Urinary bladder (tissue), 4 donors: ENCODE results near the gene BCAS3. TPM values are rescaled to one million over a fixed set of nuclear protein-coding genes. Genes with fewer than 3 reads are reported as not detected.
"Not testable (repeated sequence)": the region's sequence is repeated elsewhere in the genome, so short reads cannot be mapped to it uniquely, and the experiment has no call there.

Experiments used
- DNase-seq: peaks from one replicate; pipeline ENCODE4 v3.0.0-alpha.2; 2015; ENCODE audit errors: extremely low spot score
- H3K27ac ChIP-seq: one replicate; pipeline ENCODE4 v1.5.1; 2013; ENCODE audit warnings: low read depth, mild to moderate bottlenecking, moderate library complexity
- H3K36me3 ChIP-seq: one replicate; pipeline ENCODE4 v1.6.1; 2013; ENCODE audit warnings: mild to moderate bottlenecking, moderate library complexity; ENCODE audit not compliant: insufficient read depth
- H3K4me1 ChIP-seq: one replicate; pipeline ENCODE4 v1.6.1; 2013; ENCODE audit warnings: mild to moderate bottlenecking, moderate library complexity; ENCODE audit not compliant: insufficient read depth
- H3K4me3 ChIP-seq: one replicate; pipeline ENCODE4 v1.5.1; 2013; ENCODE audit warnings: low read depth, low read length
- WGBS: extraction: QIAGEN DNeasy Blood & Tissue Kit; methylation state at CpG from one replicate; pipeline ENCODE4 v1.1.7; 2013; 5-methylcytosine and 5-hydroxymethylcytosine counted together
- polyA plus RNA-seq: library from polyadenylated mRNA; stranded (reverse); fragments of 200-250 nt; gene quantifications from one replicate; pipeline ENCODE4 v1.2.3, GENCODE V29; 2013
- total RNA-seq: library from RNA; depleted of rRNA; stranded (reverse); fragments of >200 nt; gene quantifications from one replicate; pipeline ENCODE4 v1.2.3, GENCODE V29; 2014
- donor health status: healthy with polysubstance abuse.
- donor health status: healthy.

Gene BCAS3
- total and polyA plus RNA-seq, 2 donors: 17.6 to 72.4 TPM

DNA sequence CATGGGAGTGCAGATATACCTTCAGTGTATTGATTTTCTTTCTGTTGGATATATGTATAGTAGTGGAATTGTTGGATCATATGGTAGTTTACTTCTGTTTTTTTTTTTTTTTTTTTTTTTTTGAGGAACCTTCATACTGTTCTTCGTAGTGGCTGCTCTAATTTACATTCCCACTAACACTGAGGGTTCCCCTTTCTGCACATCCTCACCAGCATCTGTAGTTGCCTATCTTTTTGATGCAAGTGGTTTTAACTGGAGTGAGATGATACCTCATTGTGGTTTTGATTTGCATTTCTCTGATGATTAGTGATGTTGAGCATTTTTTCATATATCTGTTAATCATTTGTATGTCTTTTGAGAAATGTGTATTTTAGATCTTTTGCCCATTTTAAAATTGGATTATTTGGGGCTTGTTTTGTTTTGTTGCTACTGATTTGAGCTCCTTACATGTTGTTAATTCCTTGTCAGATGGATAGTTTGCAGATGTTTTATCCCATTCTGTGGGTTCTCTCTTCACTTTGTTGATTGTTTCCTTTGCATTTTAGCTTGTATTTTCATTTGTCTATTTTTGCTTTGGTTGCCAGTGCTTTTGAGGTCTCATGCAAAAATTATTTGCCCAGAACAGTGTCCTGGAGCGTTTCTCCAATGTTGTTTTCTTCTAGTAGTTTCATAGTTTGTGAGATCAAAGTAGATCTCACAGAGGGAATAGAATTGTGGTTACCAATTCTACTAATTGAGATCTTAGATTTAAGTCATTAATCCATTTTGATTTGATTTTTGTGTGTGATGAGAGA is 25.0 kb upstream of the BCAS3 start:
- DNase-seq: no peak
- H3K27ac ChIP-seq: no peak overlapping the region
- H3K36me3 ChIP-seq: no peaks in the 10 kb centered on the region
- no peaks in the 10 kb centered on the region for H3K4me1 ChIP-seq
- WGBS: 85% methylated on average over 2 of the region's 2 CpGs
- no peak overlapping the region for H3K4me3 ChIP-seq

DNA sequence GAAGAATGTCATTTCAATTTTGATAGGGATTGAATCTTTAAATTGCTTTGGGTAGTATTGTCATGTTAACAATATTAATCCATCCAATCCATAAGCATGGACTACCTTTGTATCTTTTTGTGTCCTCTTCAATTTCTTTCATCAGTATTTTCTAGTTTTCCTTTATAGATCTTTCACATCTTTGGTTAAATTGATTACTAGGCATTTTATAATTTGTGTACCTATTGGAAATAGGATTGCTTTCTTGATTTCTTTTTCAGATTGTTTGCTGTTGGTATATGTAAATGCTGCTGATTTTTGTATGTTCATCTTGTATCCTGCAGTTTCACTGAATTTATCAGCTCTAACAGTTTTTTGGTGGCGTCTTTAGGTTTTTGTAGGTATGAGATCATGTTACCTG is 24.1 kb upstream of the BCAS3 start:
- 99% methylated on average over 1 of the region's 1 CpG for WGBS
- Histone ChIP-seq H3K4me1 (no peaks in the 10 kb centered on the region), H3K36me3 (no peaks in the 10 kb centered on the region), H3K4me3 (no peak overlapping the region), H3K27ac (no peak overlapping the region)
- no peak for DNase-seq

DNA sequence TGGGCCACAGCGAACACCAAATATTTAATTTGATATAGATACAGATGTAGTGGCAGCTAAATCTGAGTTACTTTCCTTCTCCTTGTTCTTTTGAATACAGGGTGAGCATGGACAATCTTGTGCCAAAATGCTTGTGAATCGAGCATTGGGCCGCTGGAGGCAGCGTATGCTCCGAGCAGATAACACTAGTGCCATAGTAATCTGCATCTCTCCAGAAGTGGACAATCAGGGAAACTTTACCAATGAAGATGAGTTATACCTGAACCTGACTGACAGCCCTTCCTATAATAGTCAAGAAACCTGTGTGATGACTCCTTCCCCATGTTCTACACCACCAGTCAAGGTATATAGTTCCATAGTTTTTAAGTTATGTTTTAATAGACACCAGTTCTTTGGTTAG is 21.2 kb upstream of the BCAS3 start:
- WGBS: 91% methylated on average over 5 of the region's 5 CpGs
- H3K4me3 ChIP-seq: no peak overlapping the region
- no peak for DNase-seq
- no peak overlapping the region for H3K27ac ChIP-seq
- no peaks in the 10 kb centered on the region for H3K4me1 ChIP-seq
- no peaks in the 10 kb centered on the region for H3K36me3 ChIP-seq

DNA sequence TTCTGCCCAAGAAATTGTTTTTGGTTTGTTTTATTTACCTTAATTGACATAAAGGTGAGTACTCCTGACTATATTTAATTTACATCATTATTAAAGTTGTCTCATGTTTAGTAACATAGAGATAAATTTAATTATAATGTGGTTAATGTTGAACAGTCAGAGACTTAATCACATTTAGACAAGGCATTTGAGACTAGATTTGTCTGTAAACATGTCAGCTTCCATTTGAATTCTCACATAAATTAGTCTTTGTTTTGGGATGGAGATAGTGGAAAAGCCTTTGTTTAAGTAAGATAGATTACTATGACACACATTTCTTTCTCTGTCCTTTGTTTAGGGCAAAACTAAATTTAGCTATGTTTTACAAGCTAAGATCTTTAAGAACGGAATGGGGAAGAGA is 18.5 kb upstream of the BCAS3 start:
- H3K36me3 ChIP-seq: peaks cover 3% of the 10 kb centered on the region
- DNase-seq: no peak
- H3K4me1 ChIP-seq: no peaks in the 10 kb centered on the region
- H3K4me3 ChIP-seq: no peak overlapping the region
- WGBS: 32% methylated on average over 1 of the region's 1 CpG
- no peak overlapping the region for H3K27ac ChIP-seq

DNA sequence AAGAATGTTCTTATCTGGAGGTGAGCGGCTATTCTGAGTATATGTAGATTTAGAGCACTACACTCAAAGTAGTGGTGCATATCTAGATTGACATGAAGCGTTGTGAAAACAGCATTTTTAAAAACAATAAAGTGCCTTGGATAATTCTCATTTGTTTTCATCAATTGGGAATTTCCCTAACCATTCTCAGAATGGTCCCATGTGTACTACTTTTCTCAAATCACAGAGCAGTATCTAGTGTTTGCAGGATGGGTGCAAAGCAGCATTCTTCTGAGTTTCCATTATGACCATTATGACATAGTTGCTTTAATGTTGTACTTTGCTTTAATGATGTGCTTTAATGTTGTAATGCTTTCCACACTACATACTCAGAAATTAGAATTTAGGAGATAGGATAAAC is 16.2 kb upstream of the BCAS3 start:
- WGBS: 89% methylated on average over 2 of the region's 2 CpGs
- peaks cover 3% of the 10 kb centered on the region for H3K36me3 ChIP-seq
- DNase-seq: no peak
- H3K4me1 ChIP-seq: no peaks in the 10 kb centered on the region
- no peak overlapping the region for H3K4me3 ChIP-seq
- no peak overlapping the region for H3K27ac ChIP-seq

DNA sequence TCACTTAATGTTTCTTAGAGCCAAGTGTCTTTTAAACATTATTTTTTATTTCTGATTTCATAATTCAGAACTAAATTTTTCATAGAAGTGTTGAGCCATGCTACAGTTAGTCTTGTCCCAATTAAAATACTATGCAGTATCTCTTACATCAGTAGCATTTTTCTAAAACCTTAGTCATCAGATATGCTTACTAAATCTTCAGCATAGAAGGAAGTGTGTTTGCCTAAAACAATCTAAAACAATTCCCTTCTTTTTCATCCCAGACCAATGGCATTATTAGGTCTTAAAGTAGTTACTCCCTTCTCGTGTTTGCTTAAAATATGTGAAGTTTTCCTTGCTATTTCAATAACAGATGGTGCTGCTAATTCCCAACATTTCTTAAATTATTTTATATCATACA is 13.6 kb upstream of the BCAS3 start:
- peaks cover 3% of the 10 kb centered on the region for H3K36me3 ChIP-seq
- 85% methylated on average over 1 of the region's 1 CpG for WGBS
- H3K4me1 ChIP-seq: no peaks in the 10 kb centered on the region

DNA sequence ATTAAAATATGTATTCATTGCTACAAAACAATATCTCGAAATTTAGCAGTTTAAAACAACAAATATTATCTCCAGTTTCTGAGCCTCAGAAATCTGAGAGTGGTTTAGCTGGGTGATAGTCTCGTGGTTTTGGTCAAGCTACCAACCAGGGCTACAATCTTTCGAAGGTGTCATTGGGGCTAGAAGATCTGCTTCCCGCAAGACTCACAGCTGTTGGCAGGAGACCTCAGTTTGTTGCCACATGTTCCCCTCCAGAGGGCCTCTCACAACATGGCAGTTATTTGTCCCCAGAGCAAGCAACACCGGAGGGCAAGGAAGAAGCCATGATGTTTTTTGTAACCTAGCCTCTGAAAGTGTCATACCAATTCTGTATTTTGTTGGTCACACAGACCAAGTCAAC is 12.0 kb upstream of the BCAS3 start:
- Histone ChIP-seq H3K36me3 (peaks cover 3% of the 10 kb centered on the region), H3K4me3 (no peak overlapping the region), H3K4me1 (no peaks in the 10 kb centered on the region), H3K27ac (no peak overlapping the region)
- WGBS: 93% methylated on average over 5 of the region's 5 CpGs
- DNase-seq: no peak

More for the DNA sequence above, 13.6 kb upstream of the BCAS3 start:
- no peak for DNase-seq
- Histone ChIP-seq H3K27ac (no peak overlapping the region), H3K4me3 (no peak overlapping the region)

DNA sequence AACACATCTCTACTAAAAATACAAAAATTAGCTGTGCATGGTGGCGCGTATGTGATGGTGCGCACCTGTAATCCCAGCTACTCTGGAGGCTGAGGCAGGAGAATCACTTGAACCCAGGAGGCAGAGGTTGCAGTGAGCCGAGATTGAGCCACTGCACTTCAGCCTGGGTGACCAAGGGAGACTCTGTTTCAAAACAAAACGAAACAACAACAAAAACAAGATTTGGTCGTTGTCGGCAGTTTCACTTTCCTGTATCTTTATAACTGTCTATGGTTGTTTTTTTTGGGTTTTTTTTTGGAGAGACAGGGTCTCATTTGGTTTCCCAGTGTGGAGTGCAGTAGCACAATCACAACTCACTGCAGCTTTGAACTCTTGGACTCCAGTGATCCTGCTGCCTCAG is 8.9 kb upstream of the BCAS3 start:
- 89% methylated on average over 7 of the region's 7 CpGs for WGBS
- not testable (repeated sequence) for H3K27ac ChIP-seq, H3K36me3 ChIP-seq, DNase-seq, H3K4me3 ChIP-seq, H3K4me1 ChIP-seq

DNA sequence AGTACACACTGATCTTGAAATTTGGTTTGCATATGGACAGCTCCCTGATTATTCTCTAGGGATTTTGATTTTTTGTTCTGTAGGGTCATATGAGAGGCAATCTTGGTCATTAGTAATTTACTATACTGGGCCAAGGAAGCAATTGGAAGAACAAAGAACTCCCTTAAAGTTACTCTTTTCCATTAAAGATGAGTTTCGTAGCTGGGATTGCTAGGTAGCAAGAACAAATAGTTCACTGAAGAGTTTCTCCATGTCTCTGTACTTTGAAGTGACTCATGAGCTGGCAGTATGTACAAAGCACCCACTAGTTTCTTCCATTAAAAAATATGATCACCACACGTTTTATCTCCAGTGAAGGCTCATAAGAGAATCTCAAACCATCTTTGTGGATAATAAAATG is 6.2 kb upstream of the BCAS3 start:
- Histone ChIP-seq H3K4me3 (no peak overlapping the region), H3K4me1 (no peaks in the 10 kb centered on the region), H3K27ac (no peak overlapping the region), H3K36me3 (no peaks in the 10 kb centered on the region)
- WGBS: 41% methylated on average over 2 of the region's 2 CpGs
- no peak for DNase-seq

DNA sequence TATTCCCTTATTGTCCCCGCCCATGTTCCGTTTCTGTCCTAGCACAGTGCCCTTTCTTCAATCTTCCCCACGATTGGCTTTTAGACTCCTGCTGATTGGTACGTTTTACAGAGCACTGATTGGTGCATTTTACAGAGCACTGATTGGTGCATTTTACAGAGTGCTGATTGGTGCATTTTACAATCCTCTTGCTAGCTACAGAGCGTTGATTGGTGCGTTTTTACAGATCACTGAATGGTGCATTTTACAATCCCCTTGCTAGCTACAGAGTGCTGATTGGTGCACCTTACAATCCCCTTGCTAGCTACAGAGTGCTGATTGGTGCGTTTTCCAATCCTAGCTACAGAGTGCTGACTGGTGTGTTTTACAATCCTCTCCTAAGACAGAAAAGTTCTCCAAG is 3.0 kb upstream of the BCAS3 start:
- H3K4me3 ChIP-seq, H3K27ac ChIP-seq, DNase-seq, H3K36me3 ChIP-seq, H3K4me1 ChIP-seq: not testable (repeated sequence)
- 88% methylated on average over 7 of the region's 7 CpGs for WGBS

DNA sequence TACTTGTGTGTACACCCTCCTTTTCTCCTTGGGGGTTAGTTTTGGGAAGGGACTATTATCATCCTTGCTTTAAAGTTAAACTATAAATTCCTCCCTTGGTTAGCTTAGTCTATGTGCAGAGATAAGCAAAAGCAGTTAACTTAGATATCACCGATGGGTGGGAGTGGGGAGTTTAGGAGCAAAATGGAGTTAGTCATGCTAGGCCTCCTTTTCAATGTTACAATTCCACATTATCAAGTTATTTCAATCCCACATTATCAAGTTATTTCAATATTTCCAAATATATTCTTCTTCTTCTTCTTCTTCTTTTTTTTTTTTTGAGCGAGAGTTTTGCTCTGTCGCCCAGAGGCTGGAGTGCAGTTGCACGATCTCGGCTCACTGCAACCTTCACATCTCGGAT is 1.7 kb upstream of the BCAS3 start:
- DNase-seq: no peak
- no peak overlapping the region for H3K4me3 ChIP-seq
- H3K27ac ChIP-seq: no peak overlapping the region
- H3K4me1 ChIP-seq: peaks cover 2% of the 10 kb centered on the region
- no peaks in the 10 kb centered on the region for H3K36me3 ChIP-seq
- WGBS: 90% methylated on average over 6 of the region's 6 CpGs

DNA sequence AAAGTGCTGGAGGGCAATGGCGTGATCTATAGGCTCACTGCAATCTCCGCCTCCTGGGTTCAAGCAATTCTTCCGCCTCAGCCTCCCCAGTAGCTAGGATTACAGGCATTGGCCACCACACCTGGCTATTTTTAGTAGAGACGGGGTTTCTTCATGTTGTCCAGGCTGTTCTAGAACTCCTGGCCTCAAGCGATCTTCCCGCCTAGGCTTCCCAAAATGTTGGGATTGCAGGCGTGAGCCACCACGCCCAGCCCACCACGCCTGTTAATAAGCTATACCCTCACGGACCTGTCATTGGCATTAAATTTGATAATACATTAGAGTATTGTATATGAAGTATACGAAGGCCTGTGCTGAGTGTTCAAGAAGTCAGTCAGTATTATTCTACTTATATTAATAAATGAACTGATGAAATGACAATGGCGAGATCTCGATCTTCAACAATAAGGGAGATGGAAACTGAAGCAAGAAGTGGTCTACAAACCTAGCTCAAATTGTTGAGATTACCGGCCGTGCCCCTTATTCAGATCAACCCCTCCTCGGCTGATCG is 818 bp upstream of the BCAS3 start:
- 30% methylated on average over 17 of the region's 17 CpGs for WGBS
- Histone ChIP-seq H3K4me1 (peaks cover 2% of the 10 kb centered on the region), H3K36me3 (no peaks in the 10 kb centered on the region), H3K4me3 (peak overlapping the region; percentile 67), H3K27ac (no peak overlapping the region)
- no peak for DNase-seq

DNA sequence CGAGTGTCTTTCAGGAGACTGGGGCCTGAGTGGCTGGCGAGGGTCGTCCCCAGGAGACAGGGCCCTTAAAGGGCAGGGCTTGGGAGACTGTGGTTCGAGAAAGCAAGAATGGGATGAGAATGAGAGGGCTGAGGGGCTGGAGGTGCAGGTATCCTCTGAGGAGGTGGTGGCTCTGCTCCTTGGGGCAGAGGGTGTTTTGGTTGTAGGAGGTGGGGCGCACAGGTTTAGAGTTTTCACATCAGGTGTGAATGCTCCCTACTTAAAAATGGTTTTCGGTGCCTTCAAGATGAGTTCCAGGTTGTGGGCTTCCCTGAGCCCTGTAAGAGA is 430 bp downstream of the BCAS3 start:
- H3K4me3 ChIP-seq: peak overlapping the region; percentile 67
- 3% methylated on average over 6 of the region's 6 CpGs for WGBS
- no peak overlapping the region for H3K27ac ChIP-seq
- H3K4me1 ChIP-seq: peaks cover 2% of the 10 kb centered on the region
- DNase-seq: no peak
- no peaks in the 10 kb centered on the region for H3K36me3 ChIP-seq

DNA sequence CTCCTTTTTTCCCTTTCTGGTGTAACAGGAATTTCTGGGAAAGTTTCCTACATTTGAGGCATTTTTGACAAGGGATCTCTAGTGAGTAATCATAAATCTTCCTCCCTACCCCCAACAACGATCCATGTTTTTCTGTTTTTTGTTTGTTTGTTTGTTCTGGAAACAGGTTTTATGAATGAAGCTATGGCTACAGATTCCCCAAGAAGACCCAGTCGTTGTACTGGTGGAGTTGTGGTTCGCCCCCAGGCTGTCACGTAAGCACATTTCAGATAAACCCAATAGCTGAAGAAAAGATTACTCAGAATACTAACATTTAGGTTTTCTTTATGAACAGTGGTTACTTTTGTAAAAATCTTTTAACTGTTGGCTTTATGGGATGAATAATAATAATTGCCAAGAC is 1.6 kb downstream of the BCAS3 start:
- H3K27ac ChIP-seq: no peak overlapping the region
- WGBS: 87% methylated on average over 4 of the region's 4 CpGs
- no peaks in the 10 kb centered on the region for H3K36me3 ChIP-seq
- no peak for DNase-seq
- no peak overlapping the region for H3K4me3 ChIP-seq
- peaks cover 2% of the 10 kb centered on the region for H3K4me1 ChIP-seq
